ENCODE data around the gene DENND1B. TPM values are rescaled to one million over a fixed set of nuclear protein-coding genes. Genes with fewer than 3 reads are reported as not detected.

DENND1B gene
- total RNA-seq, 1 experiment from 2014 or later = 9.6 TPM

GRCh38 chr1:197468543-197469175 is 306.6 kb downstream of the DENND1B start:
- BruUV-seq (replicated peaks) = no TSS peak

GRCh38 chr1:197467881-197468280 is 307.4 kb downstream of the DENND1B start:
- Histone ChIP-seq H3K27ac (ENCODE audit: low read depth, low read length) (no peak overlapping the region), H3K4me3 (replicated peaks in 1 of 2; ENCODE audit: low read depth in 1 of 2, low read length in 2 of 2) (no peak overlapping the region), H2AFZ (ENCODE audit: low read depth, low read length, poor library complexity, severe bottlenecking) (no peak overlapping the region), H3K4me1 (ENCODE audit: control insufficient read depth in 1 of 2, insufficient read depth in 2 of 2, low read length in 2 of 2) (no peaks in the 10 kb centered on the region), H3K9ac (ENCODE audit: low read length) (no peak overlapping the region), H3K27me3 (ENCODE audit: insufficient read depth, low read length) (no peaks in the 10 kb centered on the region), H3K9me2 (ENCODE audit: insufficient read depth) (no peaks in the 10 kb centered on the region), H3K4me2 (ENCODE audit: low read length) (no peak overlapping the region), H3K79me2 (ENCODE audit: insufficient read depth, low read length) (no peaks in the 10 kb centered on the region), H3K36me3 (ENCODE audit: control insufficient read depth in 1 of 2, insufficient read depth in 2 of 2, low read length in 2 of 2) (no peaks in the 10 kb centered on the region), H4K20me1 (ENCODE audit: insufficient read depth) (no peaks in the 10 kb centered on the region; the same call in 1 of the 2 replicates), H3K9me3 (ENCODE audit: control insufficient read depth in 1 of 2, insufficient read depth in 1 of 2, low read depth in 1 of 2, low read length in 2 of 2) (no peaks in the 10 kb centered on the region)
- no TSS peak for BruUV-seq (replicated peaks)
- RAD21 ChIA-PET (ENCODE audit: low non-redundant PET in 1 of 2, low total read pairs in 2 of 2, uncharacterized antibody in 2 of 2, unreplicated experiment in 2 of 2) = no interaction called here
- POLR2A ChIA-PET = no interaction called here
- intact Hi-C loops (cut with micrococcal nuclease) = no loop called here
- DNase-seq (ENCODE audit: low read depth, low spot score) = no peak
- CTCF ChIA-PET = no interaction called here
- ATAC-seq = no peak
- TF ChIP-seq ZNF274 (IDR thresholded peaks at IDR 0.05; ENCODE audit: low read depth, low read length) (no peak), ELF1 (IDR thresholded peaks at IDR 0.05; ENCODE audit: borderline replicate concordance, low read depth) (no peak), POLR2A (IDR thresholded peaks at IDR 0.05; ENCODE audit: borderline replicate concordance, extremely low read depth, insufficient read depth, insufficient read length) (no peak)

More at GRCh38 chr1:197468543-197469175, 306.6 kb downstream of the DENND1B start:
- TF ChIP-seq RAD21 (IDR thresholded peaks at IDR 0.05; ENCODE audit: low read depth) = no peak
- no peak for TF ChIP-seq CEBPB (IDR thresholded peaks at IDR 0.05; ENCODE audit: low read depth)
- TF ChIP-seq EZH2 (IDR thresholded peaks at IDR 0.05) = no peak
- TF ChIP-seq FOSL1 (IDR thresholded peaks at IDR 0.05; ENCODE audit: low read depth) = no peak
- TF ChIP-seq CBX3 (IDR thresholded peaks at IDR 0.05; ENCODE audit: low read depth) = no peak
- no peak for TF ChIP-seq EGR1 (IDR thresholded peaks at IDR 0.05; ENCODE audit: low read depth)
- no peak for TF ChIP-seq POLR2A (IDR thresholded peaks at IDR 0.05; ENCODE audit: borderline replicate concordance, extremely low read depth, insufficient read depth, insufficient read length)
- TF ChIP-seq EZH2phosphoT487 (IDR thresholded peaks at IDR 0.05; ENCODE audit: borderline replicate concordance) = no peak
- DNase-seq (ENCODE audit: low read depth, low spot score) (no peak), ATAC-seq (no peak)
- no peak overlapping the region for H3K9ac ChIP-seq (ENCODE audit: low read length)
- H4K20me1 ChIP-seq (ENCODE audit: insufficient read depth) = no peaks in the 10 kb centered on the region; the same call in 1 of the 2 replicates
- H3K4me2 ChIP-seq (ENCODE audit: low read length) = no peak overlapping the region
- H3K27me3 ChIP-seq (ENCODE audit: insufficient read depth, low read length) = no peaks in the 10 kb centered on the region
- no peaks in the 10 kb centered on the region for H3K36me3 ChIP-seq (ENCODE audit: control insufficient read depth in 1 of 2, insufficient read depth in 2 of 2, low read length in 2 of 2)
- H3K79me2 ChIP-seq (ENCODE audit: insufficient read depth, low read length) = no peaks in the 10 kb centered on the region
- no peak overlapping the region for H3K27ac ChIP-seq (ENCODE audit: low read depth, low read length)
- POLR2A ChIA-PET = no interaction called here
- no peaks in the 10 kb centered on the region for H3K4me1 ChIP-seq (ENCODE audit: control insufficient read depth in 1 of 2, insufficient read depth in 2 of 2, low read length in 2 of 2)
- H3K9me2 ChIP-seq (ENCODE audit: insufficient read depth) = no peaks in the 10 kb centered on the region
- H3K9me3 ChIP-seq (ENCODE audit: control insufficient read depth in 1 of 2, insufficient read depth in 1 of 2, low read depth in 1 of 2, low read length in 2 of 2) = no peaks in the 10 kb centered on the region
- intact Hi-C loops (cut with micrococcal nuclease) = no loop called here
- H2AFZ ChIP-seq (ENCODE audit: low read depth, low read length, poor library complexity, severe bottlenecking) = no peak overlapping the region
- H3K4me3 ChIP-seq (replicated peaks in 1 of 2; ENCODE audit: low read depth in 1 of 2, low read length in 2 of 2) = no peak overlapping the region
- CTCF ChIA-PET = no interaction called here
- RAD21 ChIA-PET (ENCODE audit: low non-redundant PET in 1 of 2, low total read pairs in 2 of 2, uncharacterized antibody in 2 of 2, unreplicated experiment in 2 of 2) = no interaction called here

Data from HCT116 (cell line).